Gastroesophageal sphincter (tissue), 3 donors: ENCODE results near the gene GLT1D1.

Experiments
- EP300 ChIP-seq: sonication (generic); formaldehyde crosslinking; IDR thresholded peaks from one replicate; pipeline ENCODE4 v1.6.1; 2017; ENCODE audit warnings: antibody characterized with exemption, mild to moderate bottlenecking
- TF ChIP-seq, protein P1 (sequence below), 4 experiments: fragments of 200-600 bp in 2 of 4; fragments of 450-650 bp in 2 of 4; sonication (generic) in 1 of 4; IDR thresholded peaks; one replicate each; pipeline ENCODE4 v1.5.1; 2017 to 2019; ENCODE audit warnings: antibody characterized with exemption in 4 of 4, mild to moderate bottlenecking in 2 of 4, moderate library complexity in 2 of 4

DNA sequence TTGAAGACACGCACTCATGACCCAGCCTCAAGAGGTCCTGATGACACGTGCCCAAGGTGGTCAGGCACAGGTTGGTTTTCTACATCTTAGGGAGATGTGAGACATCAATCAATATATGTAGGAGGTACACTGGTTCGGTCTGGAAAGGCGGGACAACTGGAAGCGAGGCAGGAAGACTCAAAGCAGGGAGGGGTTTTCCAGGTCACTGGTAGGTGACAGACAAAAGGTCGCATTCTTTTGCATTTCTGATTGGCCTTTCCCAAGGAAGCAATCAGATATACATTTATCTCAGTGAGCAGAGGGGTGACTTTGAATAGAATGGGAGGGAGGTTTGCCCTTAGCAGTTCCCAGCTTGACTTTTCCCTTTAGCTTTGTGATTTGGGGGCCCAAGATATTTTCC, 38.6 kb downstream of the GLT1D1 start:
- TF ChIP-seq, protein P1, sequence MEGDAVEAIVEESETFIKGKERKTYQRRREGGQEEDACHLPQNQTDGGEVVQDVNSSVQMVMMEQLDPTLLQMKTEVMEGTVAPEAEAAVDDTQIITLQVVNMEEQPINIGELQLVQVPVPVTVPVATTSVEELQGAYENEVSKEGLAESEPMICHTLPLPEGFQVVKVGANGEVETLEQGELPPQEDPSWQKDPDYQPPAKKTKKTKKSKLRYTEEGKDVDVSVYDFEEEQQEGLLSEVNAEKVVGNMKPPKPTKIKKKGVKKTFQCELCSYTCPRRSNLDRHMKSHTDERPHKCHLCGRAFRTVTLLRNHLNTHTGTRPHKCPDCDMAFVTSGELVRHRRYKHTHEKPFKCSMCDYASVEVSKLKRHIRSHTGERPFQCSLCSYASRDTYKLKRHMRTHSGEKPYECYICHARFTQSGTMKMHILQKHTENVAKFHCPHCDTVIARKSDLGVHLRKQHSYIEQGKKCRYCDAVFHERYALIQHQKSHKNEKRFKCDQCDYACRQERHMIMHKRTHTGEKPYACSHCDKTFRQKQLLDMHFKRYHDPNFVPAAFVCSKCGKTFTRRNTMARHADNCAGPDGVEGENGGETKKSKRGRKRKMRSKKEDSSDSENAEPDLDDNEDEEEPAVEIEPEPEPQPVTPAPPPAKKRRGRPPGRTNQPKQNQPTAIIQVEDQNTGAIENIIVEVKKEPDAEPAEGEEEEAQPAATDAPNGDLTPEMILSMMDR (IDR thresholded peaks at IDR 0.05), result no peak
- TF ChIP-seq EP300, result no peak
